B cell (primary cell): ENCODE results near the gene CSTF3.

ENCODE experiments used
- EZH2 ChIP-seq: IDR thresholded peaks from 2 replicates; pipeline ENCODE4 v1.6.1; 2012; ENCODE audit warnings: borderline replicate concordance, low read depth, mild to moderate bottlenecking, moderate library complexity, low read length; ENCODE audit not compliant: insufficient read depth, poor library complexity, severe bottlenecking
- TF ChIP-seq, protein P1 (sequence below): fragments of 200-600 bp; IDR thresholded peaks from one replicate; pipeline ENCODE4 v1.8.0; 2022; ENCODE audit warnings: antibody characterized with exemption, mild to moderate bottlenecking

DNA sequence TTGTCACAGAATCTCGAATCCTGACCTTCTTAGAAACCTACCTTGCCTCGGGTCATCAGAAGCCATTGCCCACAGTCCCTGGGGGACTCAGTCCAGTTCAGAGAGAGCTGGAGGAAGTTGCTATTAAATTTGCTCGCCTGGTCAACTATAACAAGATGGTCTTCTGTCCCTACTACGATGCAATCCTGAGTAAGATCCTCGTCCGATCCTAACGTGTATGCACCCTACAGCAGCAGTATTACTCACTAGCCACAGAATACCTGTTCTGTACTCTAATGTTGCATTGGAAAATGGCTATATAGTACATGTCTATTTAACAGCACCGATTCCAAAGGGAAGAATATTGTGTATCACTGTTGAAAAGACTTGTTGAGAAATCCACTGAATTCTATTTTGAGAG, 88.8 kb downstream of the CSTF3 start:
- TF ChIP-seq, protein P1, sequence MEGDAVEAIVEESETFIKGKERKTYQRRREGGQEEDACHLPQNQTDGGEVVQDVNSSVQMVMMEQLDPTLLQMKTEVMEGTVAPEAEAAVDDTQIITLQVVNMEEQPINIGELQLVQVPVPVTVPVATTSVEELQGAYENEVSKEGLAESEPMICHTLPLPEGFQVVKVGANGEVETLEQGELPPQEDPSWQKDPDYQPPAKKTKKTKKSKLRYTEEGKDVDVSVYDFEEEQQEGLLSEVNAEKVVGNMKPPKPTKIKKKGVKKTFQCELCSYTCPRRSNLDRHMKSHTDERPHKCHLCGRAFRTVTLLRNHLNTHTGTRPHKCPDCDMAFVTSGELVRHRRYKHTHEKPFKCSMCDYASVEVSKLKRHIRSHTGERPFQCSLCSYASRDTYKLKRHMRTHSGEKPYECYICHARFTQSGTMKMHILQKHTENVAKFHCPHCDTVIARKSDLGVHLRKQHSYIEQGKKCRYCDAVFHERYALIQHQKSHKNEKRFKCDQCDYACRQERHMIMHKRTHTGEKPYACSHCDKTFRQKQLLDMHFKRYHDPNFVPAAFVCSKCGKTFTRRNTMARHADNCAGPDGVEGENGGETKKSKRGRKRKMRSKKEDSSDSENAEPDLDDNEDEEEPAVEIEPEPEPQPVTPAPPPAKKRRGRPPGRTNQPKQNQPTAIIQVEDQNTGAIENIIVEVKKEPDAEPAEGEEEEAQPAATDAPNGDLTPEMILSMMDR: no peak
- TF ChIP-seq EZH2: no peak
